ENCODE measurements around the gene NAP1L5.

The NAP1L5 gene

DNA sequence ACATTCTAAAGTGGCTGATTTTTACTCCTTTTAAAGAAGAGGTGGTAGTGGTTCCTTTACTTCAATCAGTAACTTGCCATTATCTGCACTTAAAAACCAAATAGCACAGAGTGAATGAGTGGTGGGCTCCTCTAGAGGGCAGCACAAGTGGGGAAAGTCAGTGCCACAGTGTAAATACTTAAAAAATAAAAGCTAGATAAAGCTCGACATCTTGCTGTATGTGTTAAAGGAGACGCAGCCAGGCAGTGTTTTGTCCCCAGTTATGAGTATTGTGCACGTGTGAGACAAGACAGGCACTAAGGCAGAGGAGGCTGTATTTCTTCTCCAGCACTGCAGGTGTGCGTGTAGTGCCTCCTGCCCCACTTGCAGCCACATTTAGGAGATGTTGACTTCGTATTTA lies 24.6 kb downstream of the NAP1L5 start:
- DNase-seq (ENCODE audit: insufficient read length, low spot score) = no peak
- FAIRE-seq = no peak

DNA sequence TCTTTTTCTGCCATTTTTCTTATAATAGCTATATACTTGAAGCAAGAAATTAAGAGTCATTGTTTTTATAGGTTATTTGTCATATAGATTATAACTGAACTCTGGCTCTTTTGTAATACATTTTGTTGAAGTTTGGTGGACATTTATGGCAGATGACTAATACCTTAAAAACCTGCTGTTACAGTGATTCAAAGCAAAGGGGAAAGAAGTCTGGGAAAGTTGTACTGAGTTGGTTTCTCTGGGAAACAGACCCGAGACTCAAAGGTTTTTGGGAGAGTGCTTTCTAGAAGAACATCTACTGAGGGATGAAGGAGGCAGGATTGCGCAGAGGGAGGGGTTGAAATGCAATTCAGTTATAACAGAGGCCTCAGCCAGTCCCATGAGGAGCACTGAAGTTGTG lies 35.9 kb downstream of the NAP1L5 start:
- DNase-seq (ENCODE audit: insufficient read length, low spot score) (no peak), FAIRE-seq (no peak)

DNA sequence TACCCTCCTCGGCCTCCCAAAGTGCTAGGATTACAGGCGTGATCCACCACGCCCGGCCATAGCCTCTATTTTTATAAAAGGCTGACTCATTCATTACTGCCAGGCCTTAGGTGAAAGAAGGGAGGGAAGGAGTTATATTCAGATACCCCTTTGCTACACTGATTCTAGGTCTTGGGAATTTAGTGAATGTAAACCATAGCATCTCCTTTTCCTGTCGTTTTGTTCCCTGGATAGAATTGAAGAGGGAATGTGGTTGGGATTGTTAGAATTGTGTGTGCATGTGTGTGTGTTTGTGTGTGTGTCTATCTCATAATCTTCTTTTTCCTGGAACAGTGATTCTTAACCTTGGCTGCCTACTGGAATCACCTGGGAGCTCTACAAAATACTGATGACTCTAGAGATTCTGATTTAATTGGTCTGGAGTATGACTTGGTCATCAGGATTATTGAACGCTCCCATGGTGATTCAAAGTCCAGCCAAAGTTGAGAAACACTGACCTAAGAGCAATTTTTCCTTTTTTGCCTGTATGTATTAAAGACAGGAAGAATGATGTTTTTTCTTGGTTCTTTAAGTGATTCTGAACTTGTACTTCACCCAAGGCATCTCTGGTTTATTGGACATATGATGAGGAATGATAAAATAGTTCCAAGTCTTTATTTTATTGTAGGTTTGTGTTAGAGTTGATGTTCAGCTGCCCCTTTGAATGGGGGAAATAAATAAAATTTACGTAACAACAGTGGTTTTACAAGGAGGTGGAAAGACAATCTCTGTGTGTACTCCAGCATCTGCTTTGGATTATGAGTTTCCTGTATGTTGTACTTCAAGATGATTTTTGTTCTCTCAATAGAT lies 37.0 kb downstream of the NAP1L5 start:
- FAIRE-seq = no peak
- no peak for DNase-seq (ENCODE audit: insufficient read length, low spot score)

DNA sequence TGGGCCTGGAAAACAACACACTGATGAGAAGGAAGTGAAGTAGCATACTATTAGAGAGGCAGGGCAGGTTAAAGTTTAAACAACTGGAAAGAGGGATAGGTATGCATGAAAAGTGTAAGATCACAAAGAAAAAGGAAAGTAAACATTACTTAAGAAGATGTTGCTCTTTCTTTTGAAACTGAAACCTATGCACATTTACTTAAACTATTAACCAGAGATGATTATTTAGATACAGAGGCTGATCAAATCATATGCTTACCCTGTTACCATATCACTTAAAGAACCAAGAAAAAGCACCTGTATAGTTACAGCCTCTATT lies 37.8 kb downstream of the NAP1L5 start:
- no peak for FAIRE-seq
- no peak for DNase-seq (ENCODE audit: insufficient read length, low spot score)

DNA sequence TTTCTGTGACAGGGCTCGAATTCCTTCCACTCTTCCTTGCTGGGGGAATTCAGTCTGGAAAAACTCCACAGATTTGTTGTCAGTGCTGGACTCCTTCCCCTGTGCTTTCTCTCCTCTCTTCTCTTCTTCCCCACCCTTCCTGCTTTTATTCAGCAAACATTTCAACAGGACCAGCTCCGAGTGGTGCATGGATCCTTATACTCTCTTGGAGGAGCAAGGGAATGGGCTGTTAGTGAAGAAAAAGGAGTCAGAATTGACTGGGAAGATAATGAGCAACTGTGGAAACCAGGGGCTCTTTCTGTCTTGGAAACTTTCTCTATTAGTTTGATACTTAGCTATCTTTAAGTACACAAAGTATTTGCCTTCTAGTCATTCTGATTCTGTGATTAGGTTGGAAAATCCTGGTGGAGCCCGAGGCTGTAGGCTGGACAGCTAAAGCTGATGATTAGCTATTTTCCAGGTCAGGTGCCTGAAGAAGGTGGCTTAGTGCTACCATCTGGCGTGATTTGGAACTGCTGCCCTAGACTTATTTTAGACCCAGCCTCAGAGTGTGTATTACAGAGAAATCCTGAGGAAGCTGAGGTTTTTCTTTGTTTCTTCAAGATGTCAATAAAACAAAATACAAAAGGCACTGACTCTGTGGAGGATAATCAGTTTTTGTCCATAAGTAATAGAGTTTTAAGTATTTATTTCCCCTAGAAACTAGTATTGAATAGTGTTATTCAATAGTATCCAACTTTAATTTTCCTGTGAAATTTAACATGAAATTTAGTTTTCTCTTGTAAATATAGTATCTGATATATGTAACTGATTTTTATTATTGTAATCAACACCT lies 38.4 kb downstream of the NAP1L5 start:
- FAIRE-seq (peak; percentile 87), DNase-seq (ENCODE audit: insufficient read length, low spot score) (peak; percentile 20)

DNA sequence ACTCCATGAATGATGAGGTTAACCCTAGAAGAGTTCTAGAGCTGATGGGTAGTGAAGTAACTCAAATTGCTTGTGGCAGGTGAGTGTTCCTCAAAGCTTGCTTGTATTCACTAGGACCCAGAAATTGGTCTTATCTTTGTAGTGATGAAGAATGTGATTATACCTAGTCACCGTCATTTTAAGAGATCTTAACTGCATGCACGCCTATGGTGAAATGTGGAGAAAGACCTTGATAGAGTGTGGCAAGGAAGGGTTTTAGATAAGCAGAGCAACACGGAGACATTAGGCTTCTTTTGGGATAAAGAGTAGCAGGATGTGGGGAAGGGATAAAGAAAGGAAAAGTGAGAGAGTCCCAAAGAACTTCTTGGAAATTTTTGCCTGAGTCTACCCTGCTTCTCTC lies 42.4 kb downstream of the NAP1L5 start:
- no peak for FAIRE-seq
- DNase-seq (ENCODE audit: insufficient read length, low spot score) = no peak

DNA sequence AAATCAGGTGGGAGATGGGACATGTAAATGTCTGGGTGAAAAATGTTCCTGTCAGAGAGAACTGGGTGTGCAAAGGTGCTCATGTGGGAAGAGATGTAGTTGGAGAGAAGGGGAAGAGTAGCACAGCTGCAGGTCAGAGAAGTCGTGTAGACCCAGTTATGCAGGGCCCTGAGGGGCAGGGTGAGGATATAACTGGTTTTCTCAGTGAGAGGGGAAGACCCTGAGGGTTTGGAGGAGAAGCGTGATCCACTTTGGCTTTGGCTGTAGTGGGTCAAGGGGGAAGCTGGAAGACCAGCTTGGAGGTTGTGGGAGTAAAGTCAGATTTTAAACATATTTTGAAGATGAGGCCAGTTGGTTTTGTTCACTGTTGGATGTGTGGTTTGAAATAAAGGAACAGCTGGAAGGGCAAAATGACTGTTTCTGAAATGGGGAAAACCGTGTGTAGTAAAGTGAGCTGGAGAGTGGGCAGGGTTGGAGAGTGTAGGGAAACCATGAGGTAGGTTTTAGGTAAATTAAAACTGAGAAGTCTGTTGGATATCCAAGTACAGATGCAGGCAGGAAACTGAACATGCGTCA lies 44.2 kb downstream of the NAP1L5 start:
- no peak for FAIRE-seq

DNA sequence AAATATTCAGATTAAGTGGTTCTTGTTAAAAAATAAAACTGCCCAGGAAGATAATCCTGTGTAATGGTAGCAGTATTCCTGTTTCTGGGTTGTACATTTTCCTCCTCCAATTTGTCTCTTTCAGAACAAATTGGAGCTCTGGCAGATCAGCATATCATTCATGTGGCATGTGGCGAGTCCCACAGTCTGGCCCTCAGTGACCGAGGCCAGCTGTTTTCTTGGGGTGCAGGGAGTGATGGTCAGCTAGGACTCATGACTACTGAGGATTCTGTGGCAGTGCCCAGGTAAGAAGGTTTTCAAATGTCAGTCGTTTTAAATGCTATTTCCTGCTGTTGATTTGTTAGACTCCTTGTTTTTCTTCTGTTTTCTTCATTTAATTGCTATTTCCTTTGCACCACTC lies 47.9 kb downstream of the NAP1L5 start:
- FAIRE-seq (no peak), DNase-seq (ENCODE audit: insufficient read length, low spot score) (no peak)

More for the DNA sequence above, 44.2 kb downstream of the NAP1L5 start:
- DNase-seq (ENCODE audit: insufficient read length, low spot score) = no peak

DNA sequence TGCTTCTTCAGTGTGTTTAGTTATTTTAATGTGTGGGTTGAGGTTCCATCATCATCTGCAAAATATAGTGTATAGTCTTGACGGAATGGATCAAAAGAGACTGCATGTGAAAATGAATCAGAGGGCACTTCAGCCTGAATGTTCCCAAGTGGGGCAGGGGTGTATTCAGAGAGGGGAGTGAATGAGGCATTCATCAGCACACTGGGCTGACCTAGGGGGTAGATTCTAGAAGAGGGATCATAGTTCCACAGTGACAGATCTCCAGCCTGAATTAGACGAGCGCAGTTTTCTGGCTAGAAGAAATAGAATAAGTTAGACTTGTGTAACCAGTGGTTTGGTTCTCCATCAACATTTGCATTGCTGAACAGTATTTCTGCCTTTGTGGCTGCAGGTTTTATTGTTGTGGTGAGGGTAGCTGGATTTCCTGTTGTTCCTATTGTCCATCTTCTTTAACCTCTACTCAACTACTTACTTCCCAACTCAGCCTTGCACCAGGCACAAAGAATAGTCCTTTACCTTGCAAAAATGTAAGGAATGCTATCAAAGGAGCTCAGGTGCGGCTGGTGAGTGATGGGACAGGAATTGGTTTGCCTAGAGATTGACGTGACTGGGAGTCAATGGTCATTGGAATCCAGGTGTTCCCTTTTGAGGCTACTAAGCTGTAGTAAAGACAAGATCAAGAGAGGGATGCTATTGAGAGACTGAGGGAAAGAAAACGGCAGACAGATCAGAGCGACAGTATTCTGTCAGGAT lies 50.9 kb downstream of the NAP1L5 start:
- FAIRE-seq = no peak
- no peak for DNase-seq (ENCODE audit: insufficient read length, low spot score)

DNA sequence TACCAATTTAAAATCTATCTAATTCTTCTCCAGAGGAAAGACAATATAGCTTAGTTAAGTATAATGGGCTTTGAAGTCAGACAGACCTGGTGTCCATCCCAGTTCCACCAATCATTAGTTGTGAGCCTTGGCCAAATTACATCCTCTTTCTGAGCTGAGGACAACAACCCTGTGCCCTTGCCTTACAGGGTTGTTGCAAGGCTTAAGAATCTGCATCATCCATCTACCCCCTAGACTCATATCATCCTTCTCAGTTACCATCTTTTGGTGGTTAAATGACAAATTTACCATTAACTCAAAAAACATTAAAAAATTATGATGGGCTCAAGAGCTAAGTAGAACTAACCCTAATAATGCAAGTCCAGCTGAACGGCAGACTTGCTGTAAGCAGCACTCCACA lies 51.6 kb downstream of the NAP1L5 start:
- DNase-seq (ENCODE audit: insufficient read length, low spot score) (no peak), FAIRE-seq (no peak)

Data from GM19239 (cell line).